Hepatocyte (in vitro differentiated cells): ENCODE data around the gene LSM10. TPM values are rescaled to one million over a fixed set of nuclear protein-coding genes. Genes with fewer than 3 reads are reported as not detected.

Source experiments
- DNase-seq: peaks from one replicate; pipeline ENCODE4 v3.0.0-alpha.2; 2016; ENCODE audit warnings: low spot score
- H2AFZ ChIP-seq: fragments of 200-600 bp; sonication (generic); 2 replicates; pipeline ENCODE4 v1.6.0; 2016; ENCODE audit warnings: antibody characterized with exemption, mild to moderate bottlenecking
- H3K27ac ChIP-seq: fragments of 200-600 bp; sonication (generic); 2 replicates; pipeline ENCODE4 v1.5.1; 2016; ENCODE audit warnings: mild to moderate bottlenecking
- H3K27me3 ChIP-seq: fragments of 200-600 bp; sonication (generic); 2 replicates; pipeline ENCODE4 v1.6.1; 2016
- H3K36me3 ChIP-seq: fragments of 200-600 bp; sonication (generic); replicated peaks from 2 replicates; pipeline ENCODE4 v1.5.1; 2016; ENCODE audit warnings: low read depth; ENCODE audit not compliant: insufficient read depth
- H3K4me1 ChIP-seq: fragments of 200-600 bp; sonication (generic); 2 replicates; pipeline ENCODE4 v1.5.1; 2016; ENCODE audit warnings: mild to moderate bottlenecking, moderate library complexity; ENCODE audit not compliant: insufficient read depth
- H3K4me2 ChIP-seq: fragments of 200-600 bp; sonication (generic); 2 replicates; pipeline ENCODE4 v1.6.0; 2016
- H3K4me3 ChIP-seq: fragments of 200-600 bp; sonication (generic); 2 replicates; pipeline ENCODE4 v1.5.1; 2016; ENCODE audit warnings: mild to moderate bottlenecking
- H3K79me2 ChIP-seq: fragments of 200-600 bp; sonication (generic); 2 replicates; pipeline ENCODE4 v1.6.0; 2017; ENCODE audit warnings: mild to moderate bottlenecking
- H3K9me2 ChIP-seq: fragments of 200-600 bp; sonication (generic); replicated peaks from 2 replicates; pipeline ENCODE4 v1.6.0; 2017; ENCODE audit warnings: mild to moderate bottlenecking; ENCODE audit not compliant: insufficient read depth
- H3K9me3 ChIP-seq: fragments of 200-600 bp; sonication (generic); 2 replicates; pipeline ENCODE4 v1.5.1; 2016; ENCODE audit warnings: low read depth, mild to moderate bottlenecking
- H4K20me1 ChIP-seq: fragments of 200-600 bp; sonication (generic); 2 replicates; pipeline ENCODE4 v1.6.0; 2016; ENCODE audit warnings: mild to moderate bottlenecking; ENCODE audit not compliant: insufficient read depth, poor library complexity, severe bottlenecking
- CTCF ChIP-seq: fragments of 200-600 bp; sonication (generic); IDR thresholded peaks from 2 replicates; pipeline ENCODE4 v1.5.1; 2016; ENCODE audit warnings: antibody characterized with exemption, mild to moderate bottlenecking; ENCODE audit not compliant: poor library complexity
- EZH2 ChIP-seq: fragments of 200-600 bp; sonication (generic); IDR thresholded peaks from 2 replicates; pipeline ENCODE4 v1.6.1; 2016; ENCODE audit warnings: antibody characterized with exemption, mild to moderate bottlenecking, borderline replicate concordance
- EZH2phosphoT487 ChIP-seq: fragments of 200-600 bp; sonication (generic); IDR thresholded peaks from one replicate; pipeline ENCODE4 v1.6.1; 2018; ENCODE audit warnings: antibody characterized with exemption, mild to moderate bottlenecking, low read depth, moderate library complexity; ENCODE audit not compliant: unreplicated experiment, severe bottlenecking
- WGBS: methylation state at CpG from one replicate; pipeline ENCODE4 v1.1.6; 2016; ENCODE audit warnings: low lambda C conversion rate; ENCODE audit errors: missing lambda C conversion rate; 5-methylcytosine and 5-hydroxymethylcytosine counted together
- polyA plus RNA-seq: library from polyadenylated mRNA; unstranded; fragments of >200 nt; fragmentation: Nextera tagmentation; extraction: Ambion mirVana; gene quantifications from 2 replicates; pipeline ENCODE4 v1.2.1, GENCODE V29; 2016
- total RNA-seq: library from RNA; depleted of rRNA; stranded (reverse); fragments of >200 nt; gene quantifications from 2 replicates; pipeline ENCODE4 v1.2.3, GENCODE V29; 2014

The LSM10 gene
- total and polyA plus RNA-seq, 2 experiments from 2014 or later, result 9.4 to 63.9 TPM

- WGBS, result 99% methylated on average over 4 of the region's 4 CpGs
- no peak for TF ChIP-seq EZH2
- TF ChIP-seq CTCF, result no peak
- no peak for TF ChIP-seq EZH2phosphoT487
- H3K9me3 ChIP-seq, result no peaks in the 10 kb centered on the region
- no peak overlapping the region for H3K4me3 ChIP-seq
- H3K4me2 ChIP-seq, result no peak overlapping the region
- H3K27ac ChIP-seq, result no peak overlapping the region
- H4K20me1 ChIP-seq, result peaks cover 54% of the 10 kb centered on the region
- no peaks in the 10 kb centered on the region for H3K36me3 ChIP-seq
- H3K79me2 ChIP-seq, result peaks cover 74% of the 10 kb centered on the region
- H3K9me2 ChIP-seq, result no peaks in the 10 kb centered on the region
- no peak overlapping the region for H2AFZ ChIP-seq
- no peaks in the 10 kb centered on the region for H3K27me3 ChIP-seq
- peaks cover 23% of the 10 kb centered on the region for H3K4me1 ChIP-seq
- DNase-seq, result no peak
Measured at GRCh38 chr1:36382669-36383068, 15.0 kb downstream of the LSM10 start.

GRCh38 chr1:36382231-36382630 lies 15.5 kb downstream of the LSM10 start:
- H3K9me2 ChIP-seq, result no peaks in the 10 kb centered on the region
- H3K27ac ChIP-seq, result no peak overlapping the region
- no peak overlapping the region for H2AFZ ChIP-seq
- H3K4me1 ChIP-seq, result peaks cover 18% of the 10 kb centered on the region
- peaks cover 54% of the 10 kb centered on the region for H4K20me1 ChIP-seq
- no peaks in the 10 kb centered on the region for H3K9me3 ChIP-seq
- DNase-seq, result no peak
- no peak overlapping the region for H3K4me3 ChIP-seq
- peaks cover 78% of the 10 kb centered on the region for H3K79me2 ChIP-seq
- WGBS, result 96% methylated on average over 9 of the region's 9 CpGs
- H3K4me2 ChIP-seq, result no peak overlapping the region
- no peak for TF ChIP-seq EZH2
- H3K27me3 ChIP-seq, result no peaks in the 10 kb centered on the region
- H3K36me3 ChIP-seq, result no peaks in the 10 kb centered on the region

GRCh38 chr1:36381405-36381804 lies 16.3 kb downstream of the LSM10 start:
- no peaks in the 10 kb centered on the region for H3K9me2 ChIP-seq
- no peaks in the 10 kb centered on the region for H3K36me3 ChIP-seq
- peaks cover 54% of the 10 kb centered on the region for H4K20me1 ChIP-seq
- H3K4me2 ChIP-seq, result no peak overlapping the region
- no peak for TF ChIP-seq EZH2
- TF ChIP-seq CTCF, result no peak
- no peak for TF ChIP-seq EZH2phosphoT487
- H2AFZ ChIP-seq, result no peak overlapping the region
- H3K9me3 ChIP-seq, result no peaks in the 10 kb centered on the region
- WGBS, result 96% methylated on average over 5 of the region's 5 CpGs
- H3K4me1 ChIP-seq, result peaks cover 12% of the 10 kb centered on the region
- H3K79me2 ChIP-seq, result peaks cover 87% of the 10 kb centered on the region
- H3K27ac ChIP-seq, result no peak overlapping the region
- H3K27me3 ChIP-seq, result no peaks in the 10 kb centered on the region
- no peak for DNase-seq
- no peak overlapping the region for H3K4me3 ChIP-seq

GRCh38 chr1:36380782-36381181 lies 16.9 kb downstream of the LSM10 start:
- Histone ChIP-seq H3K79me2 (peaks cover 93% of the 10 kb centered on the region), H3K27ac (peak overlapping the region; percentile 65), H3K9me2 (no peaks in the 10 kb centered on the region), H2AFZ (no peak overlapping the region), H3K4me3 (no peak overlapping the region), H3K4me2 (peak overlapping the region; percentile 35), H3K9me3 (no peaks in the 10 kb centered on the region), H3K27me3 (no peaks in the 10 kb centered on the region), H3K36me3 (no peaks in the 10 kb centered on the region), H4K20me1 (peaks cover 54% of the 10 kb centered on the region), H3K4me1 (peaks cover 12% of the 10 kb centered on the region)
- WGBS, result 71% methylated on average over 3 of the region's 3 CpGs
- DNase-seq, result no peak
- TF ChIP-seq CTCF, result no peak
- no peak for TF ChIP-seq EZH2
- no peak for TF ChIP-seq EZH2phosphoT487
